GM12878 (cell line): ENCODE measurements around the gene SYNGR4.

Experiments used
- EP300 ChIP-seq, 2 experiments: fragments of 150-350 bp in 1 of 2; IDR thresholded peaks; 2 replicates each; pipeline ENCODE4 v1.6.1; 2011 to 2012; ENCODE audit warnings: low read depth in 2 of 2, low read length in 2 of 2, borderline replicate concordance in 1 of 2, improper control_type of control experiment in 1 of 2, inconsistent platforms in 1 of 2; ENCODE audit not compliant: control insufficient read depth in 1 of 2
- ESRRA ChIP-seq: IDR thresholded peaks from 2 replicates; pipeline ENCODE4 v1.6.1; 2012; ENCODE audit warnings: mild to moderate bottlenecking, low read length, improper control_type of control experiment
- FOXM1 ChIP-seq: IDR thresholded peaks from 2 replicates; pipeline ENCODE4 v1.6.1; 2012; ENCODE audit warnings: low read depth, mild to moderate bottlenecking, inconsistent platforms, low read length, moderate library complexity
- GATAD2B ChIP-seq: fragments of 450-650 bp; conservative IDR thresholded peaks from 2 replicates; pipeline ENCODE4 v1.6.1; 2017; ENCODE audit warnings: low read depth, mild to moderate bottlenecking, moderate library complexity
- POLR2AphosphoS5 ChIP-seq: IDR thresholded peaks from 2 replicates; pipeline ENCODE4 v1.6.1; 2011; ENCODE audit warnings: mild to moderate bottlenecking, low read length, inconsistent platforms
- RCOR1 ChIP-seq: conservative IDR thresholded peaks from 2 replicates; pipeline ENCODE4 v1.6.1; 2012; ENCODE audit warnings: low read depth, low read length, improper control_type of control experiment
- SIN3A ChIP-seq: IDR thresholded peaks from 2 replicates; pipeline ENCODE4 v1.6.1; 2012; ENCODE audit warnings: low read depth, low read length, improper control_type of control experiment
- SPI1 ChIP-seq: IDR thresholded peaks from 2 replicates; pipeline ENCODE4 v1.6.1; 2011; ENCODE audit warnings: low read depth, mild to moderate bottlenecking, low read length, moderate library complexity, borderline replicate concordance; ENCODE audit not compliant: insufficient read depth
- SRF ChIP-seq, 2 experiments: IDR thresholded peaks; 2 replicates each; pipeline ENCODE4 v1.6.1; 2011; ENCODE audit warnings: low read depth in 2 of 2, low read length in 2 of 2, mild to moderate bottlenecking in 1 of 2, moderate library complexity in 1 of 2
- TCF12 ChIP-seq: IDR thresholded peaks from 2 replicates; pipeline ENCODE4 v1.6.1; 2011; ENCODE audit warnings: low read depth, mild to moderate bottlenecking, low read length
- YBX1 ChIP-seq: fragments of 450-650 bp; IDR thresholded peaks from 2 replicates; pipeline ENCODE4 v1.6.1; 2016; ENCODE audit warnings: antibody characterized with exemption
- ZBTB11 ChIP-seq: fragments of 450-650 bp; formaldehyde crosslinking; IDR thresholded peaks from 2 replicates; pipeline ENCODE4 v1.5.0; 2022; ENCODE audit warnings: mild to moderate bottlenecking, missing genetic modification characterization
- ZNF24 ChIP-seq: fragments of 450-650 bp; IDR thresholded peaks from 2 replicates; pipeline ENCODE4 v1.6.1; 2017; ENCODE audit warnings: antibody characterized with exemption, mild to moderate bottlenecking
- TF ChIP-seq, protein P1 (sequence below), 3 experiments: IDR thresholded peaks in 2 of 3; conservative IDR thresholded peaks in 1 of 3; 2 replicates each; pipeline ENCODE4 v1.5.1; 2011; ENCODE audit warnings: low read depth in 3 of 3, low read length in 3 of 3, mild to moderate bottlenecking in 3 of 3, control low read depth in 2 of 3, moderate library complexity in 2 of 3, inconsistent platforms in 1 of 3, mixed read lengths in 1 of 3; ENCODE audit not compliant: control insufficient read depth in 2 of 3, insufficient read depth in 1 of 3; ENCODE audit errors: extremely low read depth in 1 of 3

DNA sequence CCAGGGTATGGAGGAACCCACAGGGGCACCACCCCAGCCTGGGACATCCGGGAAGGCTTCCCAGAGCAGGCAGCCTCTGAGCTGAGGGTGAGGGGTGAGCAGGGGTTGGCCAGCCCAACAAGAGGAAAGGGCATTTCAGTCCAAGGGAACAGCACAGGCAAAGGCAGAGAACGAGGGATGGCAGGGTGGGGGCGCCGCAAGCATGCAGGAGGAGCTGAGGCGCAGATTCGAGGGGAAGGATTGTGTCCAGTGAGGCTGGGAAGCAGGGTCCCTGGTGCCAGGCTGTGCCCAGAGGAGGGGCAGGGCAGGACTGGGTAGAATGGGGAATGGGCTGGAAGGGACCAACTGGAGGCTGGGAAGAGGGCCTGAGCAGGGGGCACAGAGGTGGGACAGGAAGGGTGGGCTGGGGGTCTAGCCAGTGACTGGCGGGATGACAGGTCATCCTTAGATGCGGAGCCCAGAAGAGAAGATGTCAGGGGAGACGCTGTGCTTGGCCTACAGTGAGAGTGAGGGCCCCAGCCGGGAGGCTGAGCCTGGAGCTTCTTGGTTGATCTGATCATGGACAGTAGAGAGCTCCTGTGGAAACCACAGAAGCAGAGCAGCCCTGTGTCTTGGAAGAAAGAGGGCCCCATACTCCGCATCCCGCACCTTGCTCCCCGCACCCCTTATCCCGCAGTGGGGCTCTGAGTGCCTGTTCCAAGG, 25.2 kb upstream of the SYNGR4 start:
- TF ChIP-seq YBX1: no peak
- no peak for TF ChIP-seq TCF12
- no peak for TF ChIP-seq FOXM1
- TF ChIP-seq, protein P1, sequence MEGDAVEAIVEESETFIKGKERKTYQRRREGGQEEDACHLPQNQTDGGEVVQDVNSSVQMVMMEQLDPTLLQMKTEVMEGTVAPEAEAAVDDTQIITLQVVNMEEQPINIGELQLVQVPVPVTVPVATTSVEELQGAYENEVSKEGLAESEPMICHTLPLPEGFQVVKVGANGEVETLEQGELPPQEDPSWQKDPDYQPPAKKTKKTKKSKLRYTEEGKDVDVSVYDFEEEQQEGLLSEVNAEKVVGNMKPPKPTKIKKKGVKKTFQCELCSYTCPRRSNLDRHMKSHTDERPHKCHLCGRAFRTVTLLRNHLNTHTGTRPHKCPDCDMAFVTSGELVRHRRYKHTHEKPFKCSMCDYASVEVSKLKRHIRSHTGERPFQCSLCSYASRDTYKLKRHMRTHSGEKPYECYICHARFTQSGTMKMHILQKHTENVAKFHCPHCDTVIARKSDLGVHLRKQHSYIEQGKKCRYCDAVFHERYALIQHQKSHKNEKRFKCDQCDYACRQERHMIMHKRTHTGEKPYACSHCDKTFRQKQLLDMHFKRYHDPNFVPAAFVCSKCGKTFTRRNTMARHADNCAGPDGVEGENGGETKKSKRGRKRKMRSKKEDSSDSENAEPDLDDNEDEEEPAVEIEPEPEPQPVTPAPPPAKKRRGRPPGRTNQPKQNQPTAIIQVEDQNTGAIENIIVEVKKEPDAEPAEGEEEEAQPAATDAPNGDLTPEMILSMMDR (IDR thresholded peaks at IDR 0.05 in 2 of 3, conservative IDR thresholded peaks at IDR 0.05 in 1 of 3; ENCODE audit: control insufficient read depth in 2 of 3, extremely low read depth in 1 of 3, insufficient read depth in 1 of 3, low read depth in 3 of 3, low read length in 3 of 3): no peak
- no peak for TF ChIP-seq POLR2AphosphoS5
- no peak for TF ChIP-seq ZNF24
- no peak for TF ChIP-seq ZBTB11 (CRISPR knock-in tag)
- TF ChIP-seq SIN3A: no peak
- TF ChIP-seq EP300 (IDR thresholded peaks at IDR 0.05; ENCODE audit: borderline replicate concordance in 1 of 2, control insufficient read depth in 1 of 2, low read depth in 2 of 2, low read length in 2 of 2): no peak
- TF ChIP-seq SRF (IDR thresholded peaks at IDR 0.05; ENCODE audit: low read depth in 2 of 2, low read length in 2 of 2): no peak
- no peak for TF ChIP-seq GATAD2B
- no peak for TF ChIP-seq SPI1
- TF ChIP-seq ESRRA: no peak
- no peak for TF ChIP-seq RCOR1
